ENCODE data around the gene TRIM46. TPM values are rescaled to one million over a fixed set of nuclear protein-coding genes. Genes with fewer than 3 reads are reported as not detected.
A peak's percentile ranks its signal among the peaks of the same experiment; 100 is the strongest.

The TRIM46 gene
- total RNA-seq, 1 donor, result 6.5 TPM

DNA sequence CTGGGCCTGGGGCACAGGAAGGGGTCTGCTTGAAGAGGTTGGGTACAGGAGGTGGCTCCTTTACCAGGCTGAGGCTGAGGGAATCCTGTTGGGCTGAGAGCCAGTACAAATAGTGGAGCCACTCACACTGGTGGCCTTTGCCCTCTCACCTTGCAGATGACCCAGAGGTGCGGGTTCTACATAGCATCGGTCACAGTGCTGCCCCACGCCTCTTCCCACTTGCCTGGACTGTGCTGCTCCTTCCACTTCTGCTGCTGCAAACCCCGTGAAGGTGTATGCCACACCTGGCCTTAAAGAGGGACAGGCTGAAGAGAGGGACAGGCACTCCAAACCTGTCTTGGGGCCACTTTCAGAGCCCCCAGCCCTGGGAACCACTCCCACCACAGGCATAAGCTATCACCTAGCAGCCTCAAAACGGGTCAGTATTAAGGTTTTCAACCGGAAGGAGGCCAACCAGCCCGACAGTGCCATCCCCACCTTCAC is 39.8 kb upstream of the TRIM46 start:
- TF ChIP-seq, protein P1, sequence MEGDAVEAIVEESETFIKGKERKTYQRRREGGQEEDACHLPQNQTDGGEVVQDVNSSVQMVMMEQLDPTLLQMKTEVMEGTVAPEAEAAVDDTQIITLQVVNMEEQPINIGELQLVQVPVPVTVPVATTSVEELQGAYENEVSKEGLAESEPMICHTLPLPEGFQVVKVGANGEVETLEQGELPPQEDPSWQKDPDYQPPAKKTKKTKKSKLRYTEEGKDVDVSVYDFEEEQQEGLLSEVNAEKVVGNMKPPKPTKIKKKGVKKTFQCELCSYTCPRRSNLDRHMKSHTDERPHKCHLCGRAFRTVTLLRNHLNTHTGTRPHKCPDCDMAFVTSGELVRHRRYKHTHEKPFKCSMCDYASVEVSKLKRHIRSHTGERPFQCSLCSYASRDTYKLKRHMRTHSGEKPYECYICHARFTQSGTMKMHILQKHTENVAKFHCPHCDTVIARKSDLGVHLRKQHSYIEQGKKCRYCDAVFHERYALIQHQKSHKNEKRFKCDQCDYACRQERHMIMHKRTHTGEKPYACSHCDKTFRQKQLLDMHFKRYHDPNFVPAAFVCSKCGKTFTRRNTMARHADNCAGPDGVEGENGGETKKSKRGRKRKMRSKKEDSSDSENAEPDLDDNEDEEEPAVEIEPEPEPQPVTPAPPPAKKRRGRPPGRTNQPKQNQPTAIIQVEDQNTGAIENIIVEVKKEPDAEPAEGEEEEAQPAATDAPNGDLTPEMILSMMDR (IDR thresholded peaks at IDR 0.05; ENCODE audit: insufficient read depth, low read depth, low read length), result no peak
- DNase-seq (ENCODE audit: low read depth), result no peak
- H3K4me3 ChIP-seq (ENCODE audit: low read depth, low read length), result no peak overlapping the region

DNA sequence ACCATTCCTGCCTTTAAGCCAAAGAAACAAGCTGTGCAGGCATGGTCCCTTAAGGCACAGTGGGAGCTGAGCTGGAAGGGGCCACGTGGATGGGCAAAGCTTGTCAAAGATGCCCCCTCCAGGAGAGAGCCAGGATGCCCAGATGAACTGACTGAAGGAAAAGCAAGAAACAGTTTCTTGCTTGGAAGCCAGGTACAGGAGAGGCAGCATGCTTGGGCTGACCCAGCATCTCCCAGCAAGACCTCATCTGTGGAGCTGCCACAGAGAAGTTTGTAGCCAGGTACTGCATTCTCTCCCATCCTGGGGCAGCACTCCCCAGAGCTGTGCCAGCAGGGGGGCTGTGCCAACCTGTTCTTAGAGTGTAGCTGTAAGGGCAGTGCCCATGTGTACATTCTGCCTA is 39.3 kb upstream of the TRIM46 start:
- TF ChIP-seq, protein P1 (IDR thresholded peaks at IDR 0.05; ENCODE audit: insufficient read depth, low read depth, low read length), result no peak
- no peak for DNase-seq (ENCODE audit: low read depth)
- H3K4me3 ChIP-seq (ENCODE audit: low read depth, low read length), result no peak overlapping the region

DNA sequence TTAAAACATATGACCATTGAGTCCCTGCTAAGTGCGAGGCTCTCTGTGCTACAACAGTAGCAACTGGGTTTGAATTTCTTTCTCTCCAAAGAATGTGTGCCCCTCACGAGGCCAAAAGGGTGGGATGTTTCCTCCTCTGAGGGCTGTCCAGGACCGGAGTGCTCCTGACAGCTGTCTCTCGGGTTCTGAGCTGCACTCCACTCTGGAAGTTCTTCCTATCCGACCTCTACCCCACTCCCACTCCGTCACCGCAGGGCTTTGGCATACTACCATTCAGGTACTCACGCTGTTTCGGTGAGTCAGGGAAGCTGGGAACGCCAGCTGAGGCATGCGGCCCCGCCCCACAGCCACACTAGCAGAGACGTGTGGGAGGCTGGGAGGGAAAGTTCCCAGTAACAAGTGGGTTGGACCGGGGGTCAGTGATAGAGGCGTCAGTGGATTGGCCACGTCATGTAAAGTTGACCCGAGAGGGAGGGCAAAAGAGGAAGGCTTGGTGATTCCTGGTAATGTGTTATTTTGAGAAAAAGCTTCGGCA is 38.7 kb upstream of the TRIM46 start:
- H3K4me3 ChIP-seq (ENCODE audit: low read depth, low read length), result peak overlapping the region; percentile 89
- TF ChIP-seq, protein P1 (IDR thresholded peaks at IDR 0.05; ENCODE audit: insufficient read depth, low read depth, low read length), result no peak
- DNase-seq (ENCODE audit: low read depth), result peak; percentile 97

DNA sequence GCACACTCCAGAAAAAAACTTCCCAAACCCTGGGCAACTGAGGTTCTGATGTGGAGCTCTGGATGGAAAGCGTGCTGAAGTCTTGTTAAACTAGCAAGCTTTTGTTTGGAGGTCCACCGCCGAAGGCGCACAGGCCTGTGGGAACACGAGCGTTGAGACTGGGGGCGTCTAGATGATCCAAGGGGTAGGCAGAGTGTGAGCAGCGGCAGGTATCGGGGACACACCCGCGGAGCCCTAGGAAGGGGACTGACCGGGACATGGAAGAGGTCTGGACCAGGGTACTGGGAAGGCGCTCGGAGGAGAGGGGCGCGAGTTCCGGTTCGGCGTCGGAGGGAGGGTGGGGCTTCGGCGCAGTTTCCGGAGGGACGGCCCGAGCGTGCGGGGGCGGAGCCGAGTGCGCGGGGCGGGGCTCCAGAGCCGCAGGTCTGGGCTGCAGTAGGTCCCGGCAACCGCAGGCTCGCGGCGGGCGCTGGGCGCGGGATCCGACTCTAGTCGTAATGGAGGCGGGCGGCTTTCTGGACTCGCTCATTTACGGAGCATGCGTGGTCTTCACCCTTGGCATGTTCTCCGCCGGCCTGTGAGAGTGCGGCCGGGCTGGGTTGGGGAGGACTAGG is 38.1 kb upstream of the TRIM46 start, which contains the start of gene SLC50A1:
Gene SLC50A1, plus strand, starts transcription at position 438 of the 614 bp plus-strand sequence. Its CDS starts 60 bp downstream, at position 498.
- TF ChIP-seq, protein P1 (IDR thresholded peaks at IDR 0.05; ENCODE audit: insufficient read depth, low read depth, low read length), result no peak

DNA sequence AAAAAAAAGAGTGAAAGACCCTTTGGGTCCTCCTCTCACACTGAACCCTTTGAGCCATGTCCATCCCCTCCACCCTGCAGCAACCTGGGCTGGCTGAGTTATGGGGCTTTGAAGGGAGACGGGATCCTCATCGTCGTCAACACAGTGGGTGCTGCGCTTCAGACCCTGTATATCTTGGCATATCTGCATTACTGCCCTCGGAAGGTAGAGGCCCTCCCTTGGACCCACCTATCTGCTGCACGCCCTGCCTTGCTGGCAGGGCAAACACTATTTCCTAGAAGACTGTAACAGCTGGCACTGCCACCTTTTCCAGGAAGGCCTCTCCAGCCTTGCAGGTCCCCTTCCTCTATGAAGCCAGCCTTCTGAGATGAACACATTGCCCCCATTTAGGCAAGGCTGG is 36.9 kb upstream of the TRIM46 start:
- TF ChIP-seq, protein P1 (IDR thresholded peaks at IDR 0.05; ENCODE audit: insufficient read depth, low read depth, low read length), result no peak
- peak overlapping the region; percentile 89 for H3K4me3 ChIP-seq (ENCODE audit: low read depth, low read length)
- no peak for DNase-seq (ENCODE audit: low read depth)

More for the DNA sequence above, 38.1 kb upstream of the TRIM46 start, which contains the start of gene SLC50A1:
- peak within 1 kb of the TSS; percentile 89 for H3K4me3 ChIP-seq (ENCODE audit: low read depth, low read length)
- peak; percentile 95 for DNase-seq (ENCODE audit: low read depth)

DNA sequence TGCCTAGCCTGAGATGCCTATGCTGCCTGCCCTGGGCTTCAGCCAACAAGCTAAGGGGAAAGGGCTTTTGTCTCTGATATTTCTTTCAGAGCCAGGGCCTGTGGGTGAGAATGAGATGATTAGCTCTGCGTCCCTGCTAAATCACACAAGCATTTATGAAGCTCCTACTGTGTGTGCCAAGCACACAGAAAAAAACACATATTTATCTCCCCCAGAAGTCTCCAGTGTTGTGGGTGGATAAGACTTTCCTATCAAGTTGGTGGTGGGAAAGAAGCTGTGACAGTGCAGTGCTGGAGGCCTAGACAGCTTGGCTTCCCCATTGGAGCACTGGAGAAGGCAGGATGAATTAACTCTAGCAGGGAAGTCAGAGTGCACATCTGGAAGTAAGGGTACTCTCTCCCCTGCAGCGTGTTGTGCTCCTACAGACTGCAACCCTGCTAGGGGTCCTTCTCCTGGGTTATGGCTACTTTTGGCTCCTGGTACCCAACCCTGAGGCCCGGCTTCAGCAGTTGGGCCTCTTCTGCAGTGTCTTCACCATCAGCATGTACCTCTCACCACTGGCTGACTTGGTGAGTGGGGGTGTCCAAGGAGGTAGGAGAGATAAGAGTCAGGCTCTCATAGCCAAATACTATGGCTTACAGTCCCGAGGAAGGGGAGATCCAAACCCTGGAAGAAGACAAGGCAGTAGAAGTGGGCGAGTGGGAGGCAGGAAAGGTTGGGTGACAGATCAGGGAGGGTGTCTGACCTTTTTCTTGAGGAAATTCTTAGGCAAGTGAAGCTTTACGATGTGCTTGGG is 36.3 kb upstream of the TRIM46 start:
- no peak for DNase-seq (ENCODE audit: low read depth)
- TF ChIP-seq, protein P1 (IDR thresholded peaks at IDR 0.05; ENCODE audit: insufficient read depth, low read depth, low read length), result no peak
- peak overlapping the region; percentile 89 for H3K4me3 ChIP-seq (ENCODE audit: low read depth, low read length)

Measured in fibroblast of villous mesenchyme (primary cell).